ENCODE results near the gene SLC30A3. TPM values are rescaled to one million over a fixed set of nuclear protein-coding genes. Genes with fewer than 3 reads are reported as not detected.

Gene SLC30A3
- total RNA-seq, 2 donors from 2014 or later = 1.5 to 2.8 TPM

DNA sequence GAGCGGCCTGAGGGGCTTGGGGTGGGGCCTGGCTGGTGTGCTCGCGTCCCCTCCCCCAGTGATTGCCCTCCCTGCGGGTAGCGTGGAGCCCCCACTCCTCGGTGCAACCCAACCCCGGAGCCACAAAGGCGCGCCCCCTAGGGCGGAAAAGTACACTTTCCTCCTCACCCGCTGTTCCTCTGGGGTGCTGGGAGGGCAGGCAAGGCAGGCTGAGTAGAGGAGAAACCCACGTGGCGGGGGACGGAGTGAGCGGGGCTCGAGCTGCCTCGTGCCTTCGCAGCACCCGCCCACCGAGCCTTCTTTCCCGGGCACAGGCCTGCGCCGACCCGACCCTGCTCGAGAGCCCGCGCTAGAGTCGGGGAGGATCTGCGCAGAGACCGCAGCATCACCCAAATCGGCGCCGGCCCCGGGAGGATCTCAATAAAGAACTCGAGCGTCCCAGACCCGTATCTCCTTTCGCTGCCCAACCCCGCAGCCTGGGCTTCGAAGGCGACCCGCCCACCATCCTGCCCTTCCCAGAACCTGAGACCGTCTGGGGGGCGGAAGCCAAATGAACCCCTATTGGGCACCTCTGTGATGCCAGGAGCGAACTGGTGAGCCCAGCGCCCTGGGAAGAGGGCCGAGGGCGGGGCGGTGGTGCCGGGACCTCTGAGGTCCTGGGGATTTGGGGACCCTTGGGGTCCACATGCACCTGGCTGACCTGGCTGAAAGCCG lies 43.9 kb upstream of the SLC30A3 start:
- 16 to 37% methylated on average over 14 to 51 of the region's 51 CpGs for WGBS, 2 experiments (ENCODE audit: insufficient coverage in 1 of 2, insufficient read length in 1 of 2)
- no peak overlapping the region for H3K27ac ChIP-seq (ENCODE audit: low read depth, low read length)
- H3K4me1 Mint-ChIP-seq = peaks cover 2% of the 10 kb centered on the region
- H3K4me1 ChIP-seq (ENCODE audit: control insufficient read depth, insufficient read depth, low read length) = peaks cover 6% of the 10 kb centered on the region
- H3K9me3 Mint-ChIP-seq = no peaks in the 10 kb centered on the region
- DNase-seq = peak; percentile 73
- no peaks in the 10 kb centered on the region for H3K36me3 ChIP-seq (ENCODE audit: control insufficient read depth, insufficient read depth, low read length)
- H3K9ac ChIP-seq (ENCODE audit: extremely low read depth, low read length, poor library complexity, severe bottlenecking) = no peak overlapping the region
- H3K36me3 Mint-ChIP-seq (ENCODE audit: low read depth) = peaks cover 9% of the 10 kb centered on the region
- H3K4me3 ChIP-seq (ENCODE audit: low read length) = peak overlapping the region; percentile 35
- TF ChIP-seq, protein P1, sequence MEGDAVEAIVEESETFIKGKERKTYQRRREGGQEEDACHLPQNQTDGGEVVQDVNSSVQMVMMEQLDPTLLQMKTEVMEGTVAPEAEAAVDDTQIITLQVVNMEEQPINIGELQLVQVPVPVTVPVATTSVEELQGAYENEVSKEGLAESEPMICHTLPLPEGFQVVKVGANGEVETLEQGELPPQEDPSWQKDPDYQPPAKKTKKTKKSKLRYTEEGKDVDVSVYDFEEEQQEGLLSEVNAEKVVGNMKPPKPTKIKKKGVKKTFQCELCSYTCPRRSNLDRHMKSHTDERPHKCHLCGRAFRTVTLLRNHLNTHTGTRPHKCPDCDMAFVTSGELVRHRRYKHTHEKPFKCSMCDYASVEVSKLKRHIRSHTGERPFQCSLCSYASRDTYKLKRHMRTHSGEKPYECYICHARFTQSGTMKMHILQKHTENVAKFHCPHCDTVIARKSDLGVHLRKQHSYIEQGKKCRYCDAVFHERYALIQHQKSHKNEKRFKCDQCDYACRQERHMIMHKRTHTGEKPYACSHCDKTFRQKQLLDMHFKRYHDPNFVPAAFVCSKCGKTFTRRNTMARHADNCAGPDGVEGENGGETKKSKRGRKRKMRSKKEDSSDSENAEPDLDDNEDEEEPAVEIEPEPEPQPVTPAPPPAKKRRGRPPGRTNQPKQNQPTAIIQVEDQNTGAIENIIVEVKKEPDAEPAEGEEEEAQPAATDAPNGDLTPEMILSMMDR (conservative IDR thresholded peaks at IDR 0.05) = peak; percentile 11
- peaks cover 57% of the 10 kb centered on the region for H3K27me3 ChIP-seq (ENCODE audit: control insufficient read depth, insufficient read depth, low read length, poor library complexity, severe bottlenecking)
- peak overlapping the region; percentile 29 for H3K4me3 Mint-ChIP-seq
- H3K9me3 ChIP-seq (ENCODE audit: control insufficient read depth, low read length) = no peaks in the 10 kb centered on the region
- peaks cover 51% of the 10 kb centered on the region for H3K27me3 Mint-ChIP-seq (ENCODE audit: insufficient read depth)
- no peak overlapping the region for H3K27ac Mint-ChIP-seq

GRCh38 chr2:27306136-27306535 lies 43.3 kb upstream of the SLC30A3 start:
- H3K36me3 Mint-ChIP-seq (ENCODE audit: low read depth) = peaks cover 9% of the 10 kb centered on the region
- H3K27ac Mint-ChIP-seq = no peak overlapping the region

DNA sequence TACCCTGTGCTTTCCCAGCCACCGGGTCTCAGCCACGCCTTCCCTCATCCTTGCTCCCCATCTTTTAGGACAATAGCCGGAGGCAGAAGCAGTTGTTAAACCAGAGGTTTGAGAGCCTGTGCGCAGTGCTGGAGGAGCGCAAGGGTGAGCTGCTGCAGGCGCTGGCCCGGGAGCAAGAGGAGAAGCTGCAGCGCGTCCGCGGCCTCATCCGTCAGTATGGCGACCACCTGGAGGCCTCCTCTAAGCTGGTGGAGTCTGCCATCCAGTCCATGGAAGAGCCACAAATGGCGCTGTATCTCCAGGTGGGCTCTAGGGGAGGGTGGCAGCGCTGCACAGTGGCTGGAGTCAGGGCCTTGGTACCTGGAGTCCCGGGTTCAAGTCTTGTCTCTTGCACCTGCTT lies 42.7 kb upstream of the SLC30A3 start:
- peaks cover 51% of the 10 kb centered on the region for H3K27me3 Mint-ChIP-seq (ENCODE audit: insufficient read depth)
- TF ChIP-seq, protein P1 (conservative IDR thresholded peaks at IDR 0.05) = no peak
- Histone ChIP-seq H3K4me1 (ENCODE audit: control insufficient read depth, insufficient read depth, low read length) (peaks cover 6% of the 10 kb centered on the region), H3K36me3 (ENCODE audit: control insufficient read depth, insufficient read depth, low read length) (no peaks in the 10 kb centered on the region), H3K9me3 (ENCODE audit: control insufficient read depth, low read length) (no peaks in the 10 kb centered on the region), H3K9ac (ENCODE audit: extremely low read depth, low read length, poor library complexity, severe bottlenecking) (no peak overlapping the region), H3K27me3 (ENCODE audit: control insufficient read depth, insufficient read depth, low read length, poor library complexity, severe bottlenecking) (peaks cover 57% of the 10 kb centered on the region), H3K4me3 (ENCODE audit: low read length) (no peak overlapping the region), H3K27ac (ENCODE audit: low read depth, low read length) (no peak overlapping the region)
- peaks cover 9% of the 10 kb centered on the region for H3K36me3 Mint-ChIP-seq (ENCODE audit: low read depth)
- no peak overlapping the region for H3K4me3 Mint-ChIP-seq
- H3K9me3 Mint-ChIP-seq = no peaks in the 10 kb centered on the region
- H3K4me1 Mint-ChIP-seq = peaks cover 2% of the 10 kb centered on the region
- H3K27ac Mint-ChIP-seq = no peak overlapping the region
- 95 to 99% methylated on average over 16 of the region's 16 CpGs for WGBS, 2 experiments (ENCODE audit: insufficient coverage in 1 of 2, insufficient read length in 1 of 2)
- DNase-seq = no peak

More at GRCh38 chr2:27306136-27306535, 43.3 kb upstream of the SLC30A3 start:
- Mint-ChIP-seq H3K9me3 (no peaks in the 10 kb centered on the region), H3K4me3 (no peak overlapping the region), H3K27me3 (ENCODE audit: insufficient read depth) (peaks cover 51% of the 10 kb centered on the region), H3K4me1 (peaks cover 2% of the 10 kb centered on the region)
- H3K36me3 ChIP-seq (ENCODE audit: control insufficient read depth, insufficient read depth, low read length) = no peaks in the 10 kb centered on the region
- peak; percentile 56 for DNase-seq
- H3K27me3 ChIP-seq (ENCODE audit: control insufficient read depth, insufficient read depth, low read length, poor library complexity, severe bottlenecking) = peaks cover 57% of the 10 kb centered on the region
- peaks cover 6% of the 10 kb centered on the region for H3K4me1 ChIP-seq (ENCODE audit: control insufficient read depth, insufficient read depth, low read length)
- no peak overlapping the region for H3K4me3 ChIP-seq (ENCODE audit: low read length)
- H3K9me3 ChIP-seq (ENCODE audit: control insufficient read depth, low read length) = no peaks in the 10 kb centered on the region
- H3K9ac ChIP-seq (ENCODE audit: extremely low read depth, low read length, poor library complexity, severe bottlenecking) = no peak overlapping the region
- H3K27ac ChIP-seq (ENCODE audit: low read depth, low read length) = no peak overlapping the region
- WGBS, 2 experiments (ENCODE audit: insufficient coverage in 1 of 2, insufficient read length in 1 of 2) = 74 to 88% methylated on average over 5 to 26 of the region's 26 CpGs
- TF ChIP-seq, protein P1 (conservative IDR thresholded peaks at IDR 0.05) = no peak
